Measurements from ENCODE around the gene EXOC3L4.

The EXOC3L4 gene

DNA sequence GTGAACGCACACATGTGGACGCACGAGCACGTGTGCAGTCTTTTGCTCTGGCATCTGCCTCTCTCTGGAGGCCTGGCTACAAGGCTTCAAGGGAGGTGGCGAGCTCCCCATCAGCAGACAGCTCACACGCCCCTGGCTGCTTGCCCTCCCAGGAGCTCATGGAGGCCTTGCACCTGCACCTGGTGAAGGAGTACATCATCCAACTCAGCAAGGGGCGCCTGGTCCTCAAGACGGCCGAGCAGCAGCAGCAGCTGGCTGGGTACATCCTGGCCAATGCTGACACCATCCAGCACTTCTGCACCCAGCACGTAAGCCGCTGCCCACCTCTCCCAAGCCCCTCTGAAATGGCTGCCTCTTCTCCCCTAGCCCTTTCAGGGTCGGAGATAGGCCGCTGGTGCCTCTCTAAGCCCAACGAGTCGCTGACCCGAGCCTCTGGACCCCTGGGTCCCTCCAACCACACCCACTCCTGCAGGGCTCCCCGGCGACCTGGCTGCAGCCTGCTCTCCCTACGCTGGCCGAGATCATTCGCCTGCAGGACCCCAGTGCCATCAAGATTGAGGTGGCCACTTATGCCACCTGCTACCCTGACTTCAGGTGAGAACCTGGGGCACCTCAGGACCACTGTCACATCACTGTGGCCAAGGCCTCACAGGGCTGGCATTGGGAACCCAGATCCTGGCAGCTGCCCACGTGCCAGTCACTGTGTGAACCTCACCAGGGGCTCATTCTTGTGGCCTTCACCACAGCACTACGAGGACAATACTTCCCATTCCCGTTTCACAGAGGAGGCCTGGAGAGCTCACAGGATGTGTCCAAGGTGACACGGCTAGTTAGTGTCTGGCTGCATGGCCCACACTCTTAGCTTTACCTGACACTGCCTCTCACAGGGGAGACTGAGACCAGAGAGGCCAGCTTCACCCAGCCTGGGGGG lies 39.0 kb downstream of the EXOC3L4 start:
- DNase-seq (ENCODE audit: low spot score), result no peak

DNA sequence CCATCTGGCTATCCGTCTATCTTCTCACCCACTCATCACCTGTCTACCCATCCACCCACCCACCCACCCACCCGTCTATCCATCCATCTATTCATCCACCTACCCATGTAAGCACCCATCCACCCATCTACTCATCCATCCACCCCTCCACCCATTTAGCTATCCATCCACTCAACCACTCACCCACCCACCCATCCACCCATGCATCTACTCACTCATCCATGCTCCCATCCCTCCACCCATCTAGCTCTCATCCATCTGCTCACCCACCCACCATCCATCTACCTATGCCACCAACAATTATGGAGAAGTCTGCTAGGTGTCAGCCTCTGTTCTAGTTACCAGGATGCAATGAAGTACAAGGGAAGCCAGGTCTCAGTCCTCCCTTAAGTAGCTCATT lies 39.9 kb downstream of the EXOC3L4 start:
- no peak for DNase-seq (ENCODE audit: low spot score)

DNA sequence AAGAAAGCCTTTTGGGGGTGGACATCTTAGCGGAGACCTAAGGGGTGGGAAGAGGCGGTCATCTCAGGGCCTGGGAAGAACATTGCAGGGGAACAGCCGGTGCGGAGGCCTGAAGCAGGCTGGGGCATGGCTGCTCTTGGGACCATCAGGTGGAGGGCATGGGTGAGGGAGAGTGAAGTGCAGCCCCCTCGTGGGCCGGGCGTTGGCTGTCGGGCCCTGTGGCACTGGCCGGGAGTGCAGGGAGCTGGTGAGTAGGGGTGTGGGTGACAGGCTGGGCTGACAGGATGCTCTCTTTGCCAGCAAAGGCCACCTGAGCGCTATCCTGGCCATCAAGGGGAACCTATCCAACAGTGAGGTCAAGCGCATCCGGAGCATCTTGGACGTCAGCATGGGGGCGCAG lies 40.4 kb downstream of the EXOC3L4 start:
- no peak for DNase-seq (ENCODE audit: low spot score)

GRCh38 chr14:103135333-103136260 lies 41.1 kb downstream of the EXOC3L4 start:
- no peak for DNase-seq (ENCODE audit: low spot score)

- no peak for DNase-seq (ENCODE audit: low spot score)
Observed at GRCh38 chr14:103136388-103137271, 42.1 kb downstream of the EXOC3L4 start.

GRCh38 chr14:103137689-103138300 lies 43.3 kb downstream of the EXOC3L4 start:
- no peak for DNase-seq (ENCODE audit: low spot score)

- DNase-seq (ENCODE audit: low spot score), result no peak
Observed at GRCh38 chr14:103138301-103139131, 44.0 kb downstream of the EXOC3L4 start.

DNA sequence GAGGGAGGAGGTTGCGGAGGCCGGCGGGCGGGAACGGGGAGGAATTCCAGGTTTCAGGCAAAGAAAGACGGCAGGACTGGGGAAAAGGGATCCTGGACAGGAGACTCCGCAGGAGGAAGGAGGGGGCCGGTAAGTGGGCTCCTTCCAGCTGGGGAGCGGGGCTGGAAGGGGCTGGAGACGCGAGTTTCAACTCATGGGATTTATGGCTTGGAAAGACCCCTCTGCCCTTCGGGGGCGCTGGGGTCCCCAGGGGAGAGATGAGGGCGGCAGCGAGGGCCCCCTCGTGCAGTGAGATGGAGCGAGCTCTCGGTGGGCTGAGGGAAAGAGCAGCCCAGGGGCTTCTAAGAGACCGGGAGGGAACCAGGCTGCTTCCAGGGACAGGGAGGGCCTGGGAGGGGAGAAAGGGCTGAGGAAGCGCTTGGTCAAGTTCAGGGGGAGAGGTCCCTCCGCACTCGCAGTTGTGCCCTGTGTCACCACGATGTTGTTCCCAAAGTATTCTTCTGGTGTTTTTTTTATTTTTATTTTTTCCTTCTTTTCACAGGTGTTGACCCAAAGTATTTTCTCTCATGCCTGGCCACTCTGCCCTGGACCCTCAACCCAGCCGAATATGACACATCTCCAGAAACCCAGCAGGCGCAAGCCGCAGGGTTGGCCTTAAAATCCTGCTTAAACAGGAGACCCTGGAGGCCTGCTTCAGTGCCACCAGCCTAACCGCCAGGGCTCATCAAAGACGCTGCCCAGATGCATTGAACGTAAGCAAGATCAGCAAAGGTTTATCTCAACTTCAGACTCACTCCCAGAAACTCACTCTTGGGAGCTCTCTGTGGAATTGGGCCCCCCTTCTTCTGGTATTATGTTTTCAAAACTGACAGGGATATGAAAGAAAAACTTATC lies 44.9 kb downstream of the EXOC3L4 start:
- no peak for DNase-seq (ENCODE audit: low spot score)

- DNase-seq (ENCODE audit: low spot score), result no peak
Observed at GRCh38 chr14:103140316-103141109, 46.0 kb downstream of the EXOC3L4 start.

GRCh38 chr14:103141117-103141796 lies 46.7 kb downstream of the EXOC3L4 start:
- DNase-seq (ENCODE audit: low spot score), result peak; percentile 46

- no peak for DNase-seq (ENCODE audit: low spot score)
Observed at GRCh38 chr14:103142026-103142425, 47.5 kb downstream of the EXOC3L4 start.

DNA sequence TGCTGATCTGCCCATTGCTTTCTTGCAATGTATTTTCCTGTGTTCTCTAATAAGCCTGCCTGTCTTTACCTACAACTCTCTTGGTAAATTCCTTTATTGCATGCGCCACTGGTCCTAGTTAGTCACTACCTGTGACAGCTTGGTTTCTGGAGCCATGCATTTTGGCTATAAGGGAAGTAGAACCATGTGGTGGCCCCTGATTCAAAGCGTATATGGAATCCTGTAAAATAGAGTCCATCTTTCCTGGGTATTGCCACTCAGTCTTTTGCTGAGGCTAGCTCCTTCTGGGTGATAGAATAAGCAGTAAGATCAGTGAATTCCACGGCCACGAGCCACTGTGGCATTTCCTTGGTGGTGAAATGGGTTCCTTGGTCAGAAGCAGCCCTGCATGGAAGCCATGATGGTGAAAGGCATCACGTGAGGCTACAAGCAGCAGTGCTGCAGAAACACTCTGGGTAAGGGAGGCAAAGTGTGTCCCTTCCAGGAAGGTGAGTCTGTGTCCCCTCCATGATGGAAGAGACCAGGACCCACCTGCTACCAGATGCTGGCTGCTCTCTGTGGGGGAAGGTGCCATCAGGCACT lies 48.3 kb downstream of the EXOC3L4 start:
- no peak for DNase-seq (ENCODE audit: low spot score)

DNA sequence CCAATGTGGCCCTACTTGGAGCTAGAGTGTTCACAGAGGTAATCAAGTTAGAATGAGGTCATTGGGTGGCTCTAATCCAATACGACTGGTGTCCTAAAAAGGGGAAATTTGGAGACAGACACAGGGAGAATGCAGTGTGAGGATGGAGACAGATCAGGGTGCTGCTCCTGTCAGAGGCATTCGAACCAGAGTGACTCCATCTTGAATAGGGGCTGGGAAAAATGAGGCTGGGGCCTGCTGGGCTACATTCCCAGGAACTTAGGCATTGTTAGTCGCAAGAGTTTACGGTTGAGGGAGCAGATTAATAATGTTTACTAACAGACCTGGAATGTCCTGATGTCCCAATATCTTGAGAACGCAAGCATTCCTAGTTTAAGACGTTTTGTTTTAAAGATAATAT lies 49.0 kb downstream of the EXOC3L4 start:
- DNase-seq (ENCODE audit: low spot score), result no peak

DNA sequence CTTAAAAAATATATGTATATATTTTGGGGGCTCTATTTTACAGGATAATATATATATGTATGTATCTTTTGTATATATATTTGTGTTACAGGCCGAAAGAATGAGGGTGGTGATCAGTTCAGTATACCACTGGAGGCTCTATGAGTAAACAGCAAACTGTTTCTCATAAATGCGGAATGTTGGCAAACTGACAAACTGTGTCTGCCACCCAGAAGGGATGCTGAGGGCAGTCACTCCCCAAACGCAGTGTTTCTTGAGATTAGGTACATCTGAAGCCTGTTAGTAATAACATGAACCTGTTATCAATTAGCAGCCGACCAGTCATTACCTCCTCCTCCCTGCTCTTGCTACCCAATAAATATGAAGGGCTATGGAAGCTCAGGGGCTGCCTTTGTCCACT lies 49.6 kb downstream of the EXOC3L4 start:
- DNase-seq (ENCODE audit: low spot score), result no peak

- DNase-seq (ENCODE audit: low spot score), result no peak
Observed at GRCh38 chr14:103146141-103146709, 51.7 kb downstream of the EXOC3L4 start.

DNA sequence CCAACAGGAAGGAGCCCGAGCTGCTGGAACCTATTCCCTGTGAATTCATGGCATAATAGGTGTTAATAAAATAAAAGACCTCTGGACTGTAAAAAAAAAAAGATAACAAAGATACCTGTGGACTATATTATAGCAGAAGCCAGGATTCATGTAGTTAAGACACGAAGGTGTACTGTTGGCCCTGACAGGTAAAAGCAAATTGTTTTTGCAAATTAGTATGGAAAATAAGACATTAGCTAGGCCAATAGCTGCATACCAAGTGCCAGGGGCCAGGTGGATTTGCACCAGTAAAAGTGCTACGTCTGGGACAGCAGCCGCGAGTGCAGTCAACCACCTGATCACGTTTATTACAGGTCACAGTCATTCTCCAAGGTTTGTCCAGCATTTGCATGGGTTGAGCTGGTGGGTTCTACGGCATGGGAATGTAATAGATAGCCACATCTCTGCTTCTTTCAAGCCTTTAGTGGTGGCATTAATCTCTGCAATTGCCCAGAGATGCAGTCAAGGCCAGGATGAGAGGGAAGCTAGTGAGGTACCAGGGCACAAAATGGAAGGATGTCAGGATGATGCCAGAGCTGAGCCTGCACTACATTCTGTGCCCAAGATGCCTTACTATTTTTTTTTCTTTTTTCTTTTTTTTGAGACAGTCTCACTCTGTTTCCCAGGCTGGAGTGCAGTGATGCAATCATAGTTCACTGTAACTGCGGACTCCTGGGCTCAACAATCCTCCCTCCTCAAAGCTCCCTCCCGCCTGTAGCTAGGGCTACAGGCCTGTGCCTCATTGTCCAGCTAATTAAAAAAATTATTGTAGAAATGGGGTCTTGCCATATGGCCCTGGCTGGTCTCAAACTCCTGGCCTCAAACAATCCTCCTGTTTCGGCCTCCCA lies 55.1 kb downstream of the EXOC3L4 start:
- DNase-seq (ENCODE audit: low spot score), result no peak
